Loucy (cell line): Measurements from ENCODE around the gene STAT5A.

ENCODE experiments used
- H2AFZ ChIP-seq: fragments of 200-600 bp; sonication (generic); 2 replicates; pipeline ENCODE4 v1.6.0; 2016; ENCODE audit warnings: antibody characterized with exemption, mild to moderate bottlenecking, low read length, moderate library complexity
- H3F3A ChIP-seq: fragments of 200-600 bp; 2 replicates; pipeline ENCODE4 v1.6.0; 2016; ENCODE audit warnings: antibody characterized with exemption, low read depth, mild to moderate bottlenecking
- H3K27me3 ChIP-seq: fragments of 200-600 bp; sonication (generic); 2 replicates; pipeline ENCODE4 v1.6.1; 2014; ENCODE audit warnings: low read length, mild to moderate bottlenecking; ENCODE audit not compliant: insufficient read depth, poor library complexity, severe bottlenecking
- H3K36me3 ChIP-seq: fragments of 200-600 bp; sonication (generic); 2 replicates; pipeline ENCODE4 v1.6.1; 2016; ENCODE audit warnings: low read length; ENCODE audit not compliant: insufficient read depth
- H3K4me1 ChIP-seq: fragments of 200-600 bp; sonication (generic); 2 replicates; pipeline ENCODE4 v1.5.1; 2014; ENCODE audit warnings: low read length, mild to moderate bottlenecking; ENCODE audit not compliant: insufficient read depth, poor library complexity, severe bottlenecking
- H3K4me2 ChIP-seq: fragments of 200-600 bp; sonication (generic); 2 replicates; pipeline ENCODE4 v1.6.0; 2014; ENCODE audit warnings: antibody characterized with exemption, low read length, low read depth, mild to moderate bottlenecking; ENCODE audit not compliant: poor library complexity, severe bottlenecking
- H3K4me3 ChIP-seq: fragments of 200-600 bp; sonication (generic); 2 replicates; pipeline ENCODE4 v1.5.1; 2014; ENCODE audit warnings: low read length, mild to moderate bottlenecking, mixed read lengths; ENCODE audit not compliant: poor library complexity, severe bottlenecking
- H3K79me2 ChIP-seq: fragments of 200-600 bp; sonication (generic); 2 replicates; pipeline ENCODE4 v1.6.1; 2014; ENCODE audit warnings: low read length; ENCODE audit not compliant: insufficient read depth
- H3K9ac ChIP-seq: fragments of 200-600 bp; sonication (generic); 2 replicates; pipeline ENCODE4 v1.6.0; 2014; ENCODE audit warnings: mild to moderate bottlenecking, low read depth, low read length, moderate library complexity; ENCODE audit not compliant: poor library complexity, severe bottlenecking
- H3K9me2 ChIP-seq: fragments of 200-600 bp; sonication (generic); replicated peaks from 2 replicates; pipeline ENCODE4 v1.6.1; 2016; ENCODE audit warnings: low read depth, low read length, mixed read lengths
- H3K9me3 ChIP-seq: fragments of 200-600 bp; sonication (generic); 2 replicates; pipeline ENCODE4 v1.6.1; 2014; ENCODE audit warnings: mild to moderate bottlenecking, antibody characterized with exemption, low read length, low read depth; ENCODE audit not compliant: insufficient read depth
- H4K20me1 ChIP-seq: fragments of 200-600 bp; sonication (generic); 2 replicates; pipeline ENCODE4 v1.6.0; 2014; ENCODE audit warnings: antibody characterized with exemption, low read length, mild to moderate bottlenecking; ENCODE audit not compliant: insufficient read depth, poor library complexity, severe bottlenecking
- CTCF ChIP-seq: fragments of 200-600 bp; sonication (generic); conservative IDR thresholded peaks from 2 replicates; pipeline ENCODE4 v1.5.1; 2014; ENCODE audit warnings: mild to moderate bottlenecking, antibody characterized with exemption, low read length
- EZH2phosphoT487 ChIP-seq: fragments of 200-600 bp; IDR thresholded peaks from 2 replicates; pipeline ENCODE4 v1.6.1; 2018; ENCODE audit warnings: antibody characterized with exemption, mild to moderate bottlenecking, moderate library complexity, borderline replicate concordance

Gene STAT5A

GRCh38 chr17:42312285-42313130 is 24.2 kb downstream of the STAT5A start:
- peaks cover 55% of the 10 kb centered on the region for H3K36me3 ChIP-seq
- peak; percentile 65 for TF ChIP-seq CTCF
- no peak for TF ChIP-seq EZH2phosphoT487
- H3K27me3 ChIP-seq = no peaks in the 10 kb centered on the region
- H3K9ac ChIP-seq = peak overlapping the region; percentile 95
- H3K4me3 ChIP-seq = peak overlapping the region; percentile 73
- H3K4me1 ChIP-seq = peaks cover 76% of the 10 kb centered on the region
- H4K20me1 ChIP-seq = no peaks in the 10 kb centered on the region
- H3K9me3 ChIP-seq = no peaks in the 10 kb centered on the region
- no peaks in the 10 kb centered on the region for H3K9me2 ChIP-seq
- peaks cover 35% of the 10 kb centered on the region for H3F3A ChIP-seq
- peaks cover 47% of the 10 kb centered on the region for H3K79me2 ChIP-seq
- H2AFZ ChIP-seq = no peak overlapping the region
- H3K4me2 ChIP-seq = peak overlapping the region; percentile 97

DNA sequence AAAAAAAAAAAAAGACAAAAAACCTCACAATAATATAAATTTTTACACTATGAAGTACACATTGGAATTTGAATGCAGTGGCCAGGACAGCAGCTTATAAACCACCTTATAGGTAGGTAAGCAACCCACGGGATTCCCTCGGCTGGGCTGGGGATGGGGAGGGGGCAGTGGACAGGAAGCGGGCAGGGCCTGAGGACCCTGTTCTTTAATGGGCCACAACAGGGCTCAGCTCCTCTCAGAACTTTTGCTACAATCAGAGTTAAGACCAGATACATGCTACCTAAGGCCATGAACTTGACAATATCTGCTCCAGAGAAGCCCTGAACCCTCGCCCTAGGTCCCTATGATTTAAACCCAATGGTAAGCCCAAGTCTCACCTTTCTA is 25.1 kb downstream of the STAT5A start:
- Histone ChIP-seq H3K9me3 (no peaks in the 10 kb centered on the region), H2AFZ (no peak overlapping the region), H3K36me3 (peaks cover 46% of the 10 kb centered on the region), H3K79me2 (peaks cover 47% of the 10 kb centered on the region), H3F3A (peaks cover 37% of the 10 kb centered on the region), H3K4me3 (peak overlapping the region; percentile 73), H3K27me3 (no peaks in the 10 kb centered on the region), H3K9ac (peak overlapping the region; percentile 95), H3K9me2 (no peaks in the 10 kb centered on the region), H3K4me1 (peaks cover 85% of the 10 kb centered on the region), H3K4me2 (peak overlapping the region; percentile 97), H4K20me1 (no peaks in the 10 kb centered on the region)
- no peak for TF ChIP-seq CTCF
- TF ChIP-seq EZH2phosphoT487 = no peak

- no peak for TF ChIP-seq EZH2phosphoT487
- TF ChIP-seq CTCF = no peak
- H3K4me3 ChIP-seq = peak overlapping the region; percentile 73
- H2AFZ ChIP-seq = no peak overlapping the region
- peaks cover 90% of the 10 kb centered on the region for H3K4me1 ChIP-seq
- peaks cover 40% of the 10 kb centered on the region for H3K36me3 ChIP-seq
- H4K20me1 ChIP-seq = no peaks in the 10 kb centered on the region
- H3K4me2 ChIP-seq = peak overlapping the region; percentile 97
- H3F3A ChIP-seq = peaks cover 43% of the 10 kb centered on the region
- H3K9ac ChIP-seq = peak overlapping the region; percentile 95
- H3K27me3 ChIP-seq = no peaks in the 10 kb centered on the region
- no peaks in the 10 kb centered on the region for H3K9me3 ChIP-seq
- peaks cover 50% of the 10 kb centered on the region for H3K79me2 ChIP-seq
- no peaks in the 10 kb centered on the region for H3K9me2 ChIP-seq
These were observed 25.7 kb downstream of the STAT5A start for GRCh38 chr17:42313773-42314566.
